NCI-H510A treated with DMSO at 0.1 percent for 48 hours (cell line): ENCODE results near the gene CTNS.
A peak's percentile ranks its signal among the peaks of the same experiment; 100 is the strongest.

ENCODE experiments used
- DNase-seq: peaks from one replicate; lab custom pipeline; 2025; lab: John Stamatoyannopoulos, UW

CTNS gene

GRCh38 chr17:3626831-3627768 is 9.5 kb upstream of the CTNS start:
- DNase-seq = no peak

GRCh38 chr17:3627769-3628167 is 8.8 kb upstream of the CTNS start:
- DNase-seq = no peak

- DNase-seq = no peak
These were observed 5.8 kb upstream of the CTNS start for GRCh38 chr17:3630781-3631180.

GRCh38 chr17:3632287-3632686 is 4.3 kb upstream of the CTNS start:
- DNase-seq = no peak

- DNase-seq = no peak
These were observed 946 bp upstream of the CTNS start for GRCh38 chr17:3635474-3636153.

GRCh38 chr17:3636908-3637373 is 381 bp downstream of the CTNS start:
- DNase-seq = no peak

GRCh38 chr17:3639981-3640596 is 3.5 kb downstream of the CTNS start:
- DNase-seq = peak; percentile 10

- DNase-seq = no peak
These were observed 4.5 kb downstream of the CTNS start for GRCh38 chr17:3641014-3641413.

GRCh38 chr17:3641717-3642486 is 5.3 kb downstream of the CTNS start:
- DNase-seq = no peak

- DNase-seq = no peak
These were observed 7.4 kb downstream of the CTNS start for GRCh38 chr17:3643889-3644349.

GRCh38 chr17:3645310-3645709 is 8.8 kb downstream of the CTNS start:
- DNase-seq = no peak

GRCh38 chr17:3647251-3647650 is 10.7 kb downstream of the CTNS start:
- no peak for DNase-seq

GRCh38 chr17:3647769-3648555 is 11.4 kb downstream of the CTNS start:
- peak; percentile 18 for DNase-seq

GRCh38 chr17:3655766-3656165 is 19.2 kb downstream of the CTNS start:
- DNase-seq = no peak

- DNase-seq = no peak
These were observed 19.8 kb downstream of the CTNS start for GRCh38 chr17:3656353-3656752.

GRCh38 chr17:3656755-3657587 is 20.4 kb downstream of the CTNS start:
- DNase-seq = no peak

GRCh38 chr17:3657588-3657869 is 21.0 kb downstream of the CTNS start:
- no peak for DNase-seq

GRCh38 chr17:3657874-3658783 is 21.6 kb downstream of the CTNS start:
- no peak for DNase-seq

GRCh38 chr17:3658784-3659449 is 22.4 kb downstream of the CTNS start:
- no peak for DNase-seq
